Measurements from ENCODE around the gene RAD52.

Gene RAD52

GRCh38 chr12:870378-870777 is 79.1 kb downstream of the RAD52 start:
- no peak for DNase-seq (ENCODE audit: low spot score)

- no peak for DNase-seq (ENCODE audit: low spot score)
Measured at GRCh38 chr12:868722-869121, 80.8 kb downstream of the RAD52 start.

GRCh38 chr12:867905-868304 is 81.6 kb downstream of the RAD52 start:
- DNase-seq (ENCODE audit: low spot score) = no peak

- DNase-seq (ENCODE audit: low spot score) = no peak
Measured at GRCh38 chr12:865614-866013, 83.9 kb downstream of the RAD52 start.

GRCh38 chr12:863285-863684 is 86.2 kb downstream of the RAD52 start:
- DNase-seq (ENCODE audit: low spot score) = no peak

GRCh38 chr12:862303-862911 is 87.1 kb downstream of the RAD52 start:
- no peak for DNase-seq (ENCODE audit: low spot score)
